Prostate gland (tissue), 2 donors: ENCODE results near the gene DUSP18. TPM values are rescaled to one million over a fixed set of nuclear protein-coding genes. Genes with fewer than 3 reads are reported as not detected.
"Not testable (repeated sequence)": the region's sequence is repeated elsewhere in the genome, so short reads cannot be mapped to it uniquely, and the experiment has no call there.

Source experiments
- DNase-seq: peaks from one replicate; pipeline ENCODE4 v3.0.0-alpha.2; 2019; ENCODE audit warnings: low spot score
- H3K27ac ChIP-seq, 2 donors: fragments of 200-600 bp; sonication (generic); 2 replicates each; pipeline ENCODE4 v1.5.1; 2017 to 2019
- H3K27me3 ChIP-seq: fragments of 200-600 bp; sonication (generic); replicated peaks from 2 replicates; pipeline ENCODE4 v1.5.1; 2019; ENCODE audit not compliant: insufficient read depth
- H3K36me3 ChIP-seq, 2 donors: fragments of 200-600 bp; sonication (generic); 1 replicate in 1 of 2; 2 replicates in 1 of 2; pipeline versions ENCODE4 v1.5.1 to v1.8.1; 2017 to 2019
- H3K4me1 ChIP-seq: fragments of 200-600 bp; sonication (generic); replicated peaks from 2 replicates; pipeline ENCODE4 v1.5.1; 2019
- H3K4me3 ChIP-seq, 2 donors: fragments of 200-600 bp; sonication (generic); 2 replicates each; pipeline ENCODE4 v1.5.1; 2017 to 2019
- H3K9me3 ChIP-seq: fragments of 200-600 bp; sonication (generic); 2 replicates; pipeline ENCODE4 v1.5.1; 2017
- POLR2A ChIP-seq: fragments of 450-650 bp; IDR thresholded peaks from one replicate; pipeline ENCODE4 v1.6.1; 2016; ENCODE audit warnings: antibody characterized with exemption, mild to moderate bottlenecking
- POLR2AphosphoS5 ChIP-seq: sonication (generic); formaldehyde crosslinking; IDR thresholded peaks from one replicate; pipeline ENCODE4 v1.6.1; 2017; ENCODE audit warnings: antibody characterized with exemption
- WGBS: methylation state at CpG from one replicate; pipeline ENCODE4 v1.1.5; 2018; 5-methylcytosine and 5-hydroxymethylcytosine counted together
- intact Hi-C: fragments of 100-400 bp; cut with DNase I; formaldehyde crosslinking; loops from one replicate; pipeline ENCODE4 v1.14.2; 2022
- total RNA-seq, 2 donors: library from RNA; depleted of rRNA; stranded (reverse); fragments of >200 nt; gene quantifications; one replicate each; pipeline ENCODE4 v1.1.0, GENCODE V29; 2016
- TF ChIP-seq, protein P1 (sequence below), 4 experiments: fragments of 200-600 bp in 2 of 4; fragments of 450-650 bp in 2 of 4; sonication (generic) in 2 of 4; IDR thresholded peaks; 1 replicate in 3 of 4; 2 replicates in 1 of 4; pipeline ENCODE4 v1.5.1; 2016 to 2019; ENCODE audit warnings: antibody characterized with exemption in 4 of 4, mild to moderate bottlenecking in 2 of 4, moderate library complexity in 2 of 4

DUSP18 gene
- total RNA-seq, 2 donors from 2014 or later, result 12.5 to 15.6 TPM

DNA sequence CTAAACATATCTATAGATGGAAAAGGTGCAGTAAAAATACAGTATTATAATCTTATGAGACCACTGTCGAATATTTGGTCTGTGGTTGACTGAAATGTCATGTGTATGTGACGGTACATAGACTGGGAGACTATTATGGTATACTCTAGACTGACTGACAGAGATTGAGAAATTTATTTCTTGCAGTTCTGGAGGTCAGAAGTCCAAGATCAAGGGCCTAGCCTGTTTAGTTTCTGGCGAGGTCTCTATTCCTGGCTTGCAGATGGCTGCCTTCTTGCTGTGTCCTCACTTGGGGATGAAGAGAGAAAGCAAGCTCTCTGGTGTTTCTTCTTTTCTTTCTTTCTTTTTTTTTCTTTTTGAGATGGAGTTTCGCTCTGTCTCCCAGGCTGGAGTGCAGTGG is 19.7 kb upstream of the DUSP18 start:
- no peaks in the 10 kb centered on the region for H3K36me3 ChIP-seq
- no peaks in the 10 kb centered on the region for H3K27me3 ChIP-seq
- no peak overlapping the region for H3K27ac ChIP-seq
- H3K4me3 ChIP-seq, result no peak overlapping the region
- TF ChIP-seq, protein P1, sequence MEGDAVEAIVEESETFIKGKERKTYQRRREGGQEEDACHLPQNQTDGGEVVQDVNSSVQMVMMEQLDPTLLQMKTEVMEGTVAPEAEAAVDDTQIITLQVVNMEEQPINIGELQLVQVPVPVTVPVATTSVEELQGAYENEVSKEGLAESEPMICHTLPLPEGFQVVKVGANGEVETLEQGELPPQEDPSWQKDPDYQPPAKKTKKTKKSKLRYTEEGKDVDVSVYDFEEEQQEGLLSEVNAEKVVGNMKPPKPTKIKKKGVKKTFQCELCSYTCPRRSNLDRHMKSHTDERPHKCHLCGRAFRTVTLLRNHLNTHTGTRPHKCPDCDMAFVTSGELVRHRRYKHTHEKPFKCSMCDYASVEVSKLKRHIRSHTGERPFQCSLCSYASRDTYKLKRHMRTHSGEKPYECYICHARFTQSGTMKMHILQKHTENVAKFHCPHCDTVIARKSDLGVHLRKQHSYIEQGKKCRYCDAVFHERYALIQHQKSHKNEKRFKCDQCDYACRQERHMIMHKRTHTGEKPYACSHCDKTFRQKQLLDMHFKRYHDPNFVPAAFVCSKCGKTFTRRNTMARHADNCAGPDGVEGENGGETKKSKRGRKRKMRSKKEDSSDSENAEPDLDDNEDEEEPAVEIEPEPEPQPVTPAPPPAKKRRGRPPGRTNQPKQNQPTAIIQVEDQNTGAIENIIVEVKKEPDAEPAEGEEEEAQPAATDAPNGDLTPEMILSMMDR (IDR thresholded peaks at IDR 0.05), result no peak
- TF ChIP-seq POLR2AphosphoS5, result no peak
- TF ChIP-seq POLR2A, result no peak
- no peaks in the 10 kb centered on the region for H3K4me1 ChIP-seq
- WGBS, result 96% methylated on average over 4 of the region's 4 CpGs
- H3K9me3 ChIP-seq, result no peaks in the 10 kb centered on the region
- intact Hi-C loops, result no loop called here
- no peak for DNase-seq

DNA sequence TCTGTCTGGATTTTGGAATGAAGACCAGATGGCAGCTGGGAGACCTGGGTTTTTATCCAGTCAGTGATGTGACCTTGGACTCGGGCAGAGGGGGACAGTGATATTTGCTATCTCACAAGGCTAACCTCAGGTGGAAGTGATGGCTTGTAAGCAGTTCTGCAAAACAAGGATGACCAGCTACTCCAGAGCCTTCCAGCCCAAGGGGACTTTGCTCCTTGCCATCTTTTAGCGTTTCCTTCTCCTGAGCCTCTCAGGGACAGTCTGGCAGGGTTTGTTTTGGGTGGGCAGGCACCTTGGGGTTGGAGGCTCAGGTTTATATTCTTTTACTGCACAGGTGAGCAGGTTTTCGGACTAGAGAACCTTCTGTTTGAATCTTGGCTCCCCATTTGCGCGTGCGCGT is 17.5 kb upstream of the DUSP18 start:
- Histone ChIP-seq H3K9me3 (no peaks in the 10 kb centered on the region), H3K4me1 (no peaks in the 10 kb centered on the region), H3K27ac (no peak overlapping the region), H3K4me3 (no peak overlapping the region), H3K36me3 (no peaks in the 10 kb centered on the region), H3K27me3 (no peaks in the 10 kb centered on the region)
- TF ChIP-seq POLR2A, result no peak
- TF ChIP-seq, protein P1 (IDR thresholded peaks at IDR 0.05), result no peak
- no peak for TF ChIP-seq POLR2AphosphoS5
- 86% methylated on average over 7 of the region's 7 CpGs for WGBS
- intact Hi-C loops, result no loop called here
- no peak for DNase-seq

DNA sequence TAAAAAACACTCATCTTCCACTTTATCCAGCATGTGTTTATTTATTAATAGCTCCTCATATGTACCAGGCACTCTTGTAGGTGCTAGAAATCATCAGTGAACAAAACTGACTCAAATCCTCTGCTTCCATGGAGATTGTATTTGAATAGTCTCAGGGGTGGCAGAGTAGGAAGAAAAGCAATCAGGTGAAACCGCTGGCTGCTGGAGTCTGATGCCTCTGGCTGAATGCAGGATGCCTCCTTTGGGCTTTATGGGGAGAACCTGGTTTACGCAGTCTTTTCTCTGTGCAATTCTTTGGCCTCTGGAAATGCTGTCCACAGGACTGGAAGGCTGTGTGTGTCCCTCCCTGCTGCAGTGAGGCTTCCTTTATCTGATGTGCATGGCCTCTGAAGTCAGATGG is 14.2 kb upstream of the DUSP18 start:
- no peak overlapping the region for H3K27ac ChIP-seq
- no peaks in the 10 kb centered on the region for H3K4me1 ChIP-seq
- no peaks in the 10 kb centered on the region for H3K9me3 ChIP-seq
- no peaks in the 10 kb centered on the region for H3K27me3 ChIP-seq
- WGBS, result 80% methylated on average over 2 of the region's 2 CpGs
- intact Hi-C loops, result no loop called here
- H3K36me3 ChIP-seq, result no peaks in the 10 kb centered on the region
- TF ChIP-seq, protein P1 (IDR thresholded peaks at IDR 0.05), result no peak
- H3K4me3 ChIP-seq, result no peak overlapping the region
- DNase-seq, result no peak

DNA sequence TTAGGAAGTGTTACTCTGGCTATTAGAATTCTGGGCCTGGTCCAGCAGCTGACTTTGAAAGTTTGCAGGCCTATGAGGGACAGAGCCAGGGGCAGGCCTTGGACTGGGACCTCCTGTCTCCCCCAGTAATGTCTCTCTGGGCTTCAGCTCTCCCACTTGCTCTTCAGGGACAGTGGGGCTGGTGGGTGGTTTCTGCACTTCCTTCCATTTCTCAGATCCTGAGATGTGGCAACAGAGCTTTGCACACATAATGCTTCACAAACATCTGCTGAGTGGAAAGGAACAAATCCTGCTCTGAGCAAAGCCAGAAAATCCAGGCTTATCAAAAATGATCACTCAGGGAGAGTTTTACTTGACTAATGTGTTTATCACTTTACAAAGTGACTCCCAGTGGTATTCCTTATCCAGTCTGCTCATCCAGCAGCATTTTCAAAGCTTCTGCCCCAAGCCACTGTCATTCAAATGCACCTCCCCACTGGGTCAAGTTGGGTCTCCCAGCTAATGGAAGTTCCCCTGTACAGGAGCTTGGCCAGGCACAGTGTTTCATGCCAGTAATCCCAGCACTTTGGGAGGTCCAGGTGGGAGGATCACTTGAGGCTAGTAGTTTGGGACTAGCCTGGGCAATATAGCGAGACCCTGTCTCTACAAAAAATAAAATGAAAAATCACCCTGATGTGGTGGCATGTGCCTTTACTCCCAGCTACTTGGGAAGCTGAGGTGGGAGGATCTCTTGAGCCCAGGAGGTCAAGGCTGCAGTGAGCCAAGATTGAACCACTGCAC is 13.5 kb upstream of the DUSP18 start:
- whole genome bisulfite sequencing, result 94% methylated on average over 1 of the region's 1 CpG

DNA sequence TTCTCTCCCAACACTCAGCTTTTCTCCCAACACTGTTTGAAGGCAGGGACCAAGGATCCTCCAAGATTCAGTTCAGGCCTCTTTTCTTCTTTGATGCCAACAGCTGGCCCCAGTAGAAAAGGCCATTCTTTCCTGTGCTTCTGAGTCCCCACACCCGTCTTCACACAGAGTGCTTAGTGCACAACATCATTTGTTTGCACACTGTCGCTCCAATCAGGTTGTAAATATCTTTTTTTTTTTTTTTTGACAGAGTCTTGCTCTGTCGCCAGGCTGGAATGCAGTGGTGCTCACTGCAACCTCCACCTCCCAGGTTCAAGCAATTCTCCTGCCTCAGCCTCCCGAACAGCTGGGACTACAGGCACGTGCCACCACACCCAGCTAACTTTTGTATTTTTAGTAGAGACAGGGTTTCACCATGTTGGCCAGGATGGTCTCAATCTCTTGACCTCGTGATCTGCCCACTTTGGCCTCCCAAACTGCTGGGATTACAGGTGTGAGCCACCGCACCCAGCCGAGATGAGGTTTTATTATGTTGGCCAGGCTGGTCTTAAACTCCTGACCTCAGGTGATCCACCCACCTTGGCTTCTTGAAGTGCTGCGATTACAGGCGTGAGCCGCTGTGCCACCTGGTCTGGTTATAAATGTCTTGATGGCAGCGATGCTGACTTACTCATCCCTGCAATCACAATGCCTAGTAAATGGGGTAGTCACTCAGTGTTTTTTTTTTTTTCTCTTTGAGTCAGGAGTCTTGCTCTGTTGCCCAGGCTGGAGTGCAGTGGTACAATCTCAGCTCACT is 12.4 kb upstream of the DUSP18 start:
- H3K27ac ChIP-seq, H3K9me3 ChIP-seq, H3K36me3 ChIP-seq, DNase-seq, intact Hi-C loops, H3K4me3 ChIP-seq, H3K27me3 ChIP-seq, H3K4me1 ChIP-seq: not testable (repeated sequence)
- 83% methylated on average over 12 of the region's 12 CpGs for WGBS

More for the DNA sequence above, 13.5 kb upstream of the DUSP18 start:
- no peak for DNase-seq
- TF ChIP-seq POLR2A (no peak), POLR2AphosphoS5 (no peak)
- TF ChIP-seq, protein P1 (IDR thresholded peaks at IDR 0.05), result no peak
- no peak overlapping the region for H3K4me3 ChIP-seq
- no peaks in the 10 kb centered on the region for H3K27me3 ChIP-seq
- no peaks in the 10 kb centered on the region for H3K36me3 ChIP-seq
- no peaks in the 10 kb centered on the region for H3K4me1 ChIP-seq
- H3K27ac ChIP-seq, result no peak overlapping the region
- intact Hi-C loops, result no loop called here
- no peaks in the 10 kb centered on the region for H3K9me3 ChIP-seq

DNA sequence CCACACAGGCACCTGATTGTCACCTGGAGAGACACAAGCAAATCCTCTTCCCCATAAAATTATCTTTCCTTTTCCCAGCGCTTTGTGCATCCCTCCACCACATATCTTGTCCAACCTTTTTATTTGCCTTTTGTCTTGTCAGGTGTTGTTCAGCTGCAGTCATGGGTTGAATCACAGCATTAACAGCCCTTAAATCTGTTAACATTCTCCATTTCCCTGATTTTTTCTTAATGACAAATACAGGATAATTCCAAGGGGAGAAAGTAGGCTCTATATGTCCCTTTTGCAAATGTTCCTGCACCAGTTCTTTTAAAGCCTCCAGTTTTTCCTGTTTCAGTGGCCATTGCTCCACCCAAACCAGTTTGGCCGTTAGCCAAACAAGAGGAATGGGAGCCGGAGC is 8.9 kb upstream of the DUSP18 start:
- WGBS, result 55% methylated on average over 3 of the region's 3 CpGs
- not testable (repeated sequence) for H3K36me3 ChIP-seq

More for the DNA sequence above, 8.9 kb upstream of the DUSP18 start:
- DNase-seq, intact Hi-C loops, H3K27ac ChIP-seq, H3K4me3 ChIP-seq, H3K27me3 ChIP-seq, H3K4me1 ChIP-seq, H3K9me3 ChIP-seq: not testable (repeated sequence)
